ENCODE measurements around the gene AGBL5.

Gene AGBL5

DNA sequence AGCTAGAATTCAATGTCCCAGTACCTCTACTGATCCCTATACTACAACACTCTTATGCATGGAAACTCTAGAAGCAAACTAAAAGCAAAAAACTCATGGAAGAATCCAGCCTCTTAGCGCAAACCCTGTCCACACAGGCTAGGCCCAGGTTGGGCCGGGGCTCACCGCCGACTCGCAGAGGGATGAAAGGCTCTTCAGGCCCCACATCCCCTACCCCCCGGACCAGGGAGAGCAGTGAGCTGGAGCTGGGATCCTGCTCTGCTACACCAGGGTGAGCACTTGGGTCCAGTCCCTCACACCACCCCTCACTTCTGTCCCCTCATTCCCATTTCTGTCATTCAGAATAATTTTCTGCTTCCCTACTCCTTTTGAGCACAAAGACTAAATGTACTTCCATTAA is 18.0 kb downstream of the AGBL5 start:
- TF ChIP-seq, protein P1, sequence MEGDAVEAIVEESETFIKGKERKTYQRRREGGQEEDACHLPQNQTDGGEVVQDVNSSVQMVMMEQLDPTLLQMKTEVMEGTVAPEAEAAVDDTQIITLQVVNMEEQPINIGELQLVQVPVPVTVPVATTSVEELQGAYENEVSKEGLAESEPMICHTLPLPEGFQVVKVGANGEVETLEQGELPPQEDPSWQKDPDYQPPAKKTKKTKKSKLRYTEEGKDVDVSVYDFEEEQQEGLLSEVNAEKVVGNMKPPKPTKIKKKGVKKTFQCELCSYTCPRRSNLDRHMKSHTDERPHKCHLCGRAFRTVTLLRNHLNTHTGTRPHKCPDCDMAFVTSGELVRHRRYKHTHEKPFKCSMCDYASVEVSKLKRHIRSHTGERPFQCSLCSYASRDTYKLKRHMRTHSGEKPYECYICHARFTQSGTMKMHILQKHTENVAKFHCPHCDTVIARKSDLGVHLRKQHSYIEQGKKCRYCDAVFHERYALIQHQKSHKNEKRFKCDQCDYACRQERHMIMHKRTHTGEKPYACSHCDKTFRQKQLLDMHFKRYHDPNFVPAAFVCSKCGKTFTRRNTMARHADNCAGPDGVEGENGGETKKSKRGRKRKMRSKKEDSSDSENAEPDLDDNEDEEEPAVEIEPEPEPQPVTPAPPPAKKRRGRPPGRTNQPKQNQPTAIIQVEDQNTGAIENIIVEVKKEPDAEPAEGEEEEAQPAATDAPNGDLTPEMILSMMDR (IDR thresholded peaks at IDR 0.05; ENCODE audit: low read depth, low read length), result no peak
- no peak for DNase-seq (ENCODE audit: extremely low read depth, low read depth)

DNA sequence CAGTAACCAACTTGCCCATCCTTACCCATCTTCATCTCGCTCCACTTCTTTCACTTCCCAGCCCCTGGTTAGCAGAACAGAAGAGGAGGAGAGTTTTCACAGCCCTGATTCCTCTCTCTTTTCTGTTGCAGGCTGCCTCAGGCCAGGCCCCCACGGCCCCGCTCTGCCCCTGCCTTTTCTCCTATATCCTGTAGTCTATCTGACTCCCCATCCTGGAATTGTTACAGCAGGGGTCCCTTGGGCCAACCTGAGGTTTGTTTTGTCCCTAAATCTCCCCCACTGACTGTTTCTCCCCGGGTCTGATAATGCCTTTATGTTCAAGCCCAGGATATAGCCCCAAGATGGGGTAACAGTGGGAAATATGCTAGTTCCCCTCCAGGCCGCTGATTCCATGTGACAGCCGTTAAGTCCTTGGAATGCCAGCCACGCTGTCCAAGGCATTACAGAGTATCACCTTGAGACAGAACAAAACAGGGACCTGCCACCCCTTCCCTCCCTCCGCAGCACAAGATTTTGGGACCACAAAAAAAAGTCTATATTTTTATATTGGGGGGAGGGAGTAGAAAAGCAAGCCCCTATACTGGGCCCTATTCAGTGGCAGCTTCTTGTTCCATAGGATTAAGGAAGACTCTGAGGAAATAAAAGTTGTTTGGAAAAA is 18.6 kb downstream of the AGBL5 start:
- TF ChIP-seq, protein P1 (IDR thresholded peaks at IDR 0.05; ENCODE audit: low read depth, low read length), result no peak
- DNase-seq (ENCODE audit: extremely low read depth, low read depth), result no peak

DNA sequence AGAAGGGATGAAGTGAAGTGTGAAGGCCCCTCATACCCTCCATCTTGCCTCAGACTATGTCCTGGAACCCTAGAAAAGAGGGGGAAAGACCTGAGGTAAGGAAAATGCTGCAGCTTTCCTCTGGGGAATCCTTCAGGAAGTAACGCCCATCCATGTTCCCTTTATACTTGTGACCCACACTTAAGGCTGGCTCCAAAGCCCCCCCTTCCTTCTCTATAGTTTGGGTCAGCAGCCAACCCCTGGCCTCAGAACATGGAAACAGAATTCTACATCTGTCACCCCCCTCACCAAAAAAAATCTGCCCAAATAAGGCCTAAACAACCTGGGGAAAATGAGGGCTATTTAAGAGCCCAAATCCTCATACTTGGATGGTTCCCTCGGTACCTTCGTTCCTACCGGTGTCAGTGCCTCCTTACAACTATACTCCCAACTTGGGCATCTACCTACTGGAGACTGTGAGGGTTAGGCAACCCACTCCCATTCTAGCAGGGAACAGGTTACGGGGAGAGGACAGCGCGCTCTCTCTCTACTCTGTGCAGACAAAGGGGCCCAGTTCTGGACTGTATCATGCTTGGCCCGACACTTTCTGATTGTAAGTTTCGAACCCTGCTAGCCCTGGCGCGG is 19.3 kb downstream of the AGBL5 start:
- no peak for DNase-seq (ENCODE audit: extremely low read depth, low read depth)
- TF ChIP-seq, protein P1 (IDR thresholded peaks at IDR 0.05; ENCODE audit: low read depth, low read length), result no peak

DNA sequence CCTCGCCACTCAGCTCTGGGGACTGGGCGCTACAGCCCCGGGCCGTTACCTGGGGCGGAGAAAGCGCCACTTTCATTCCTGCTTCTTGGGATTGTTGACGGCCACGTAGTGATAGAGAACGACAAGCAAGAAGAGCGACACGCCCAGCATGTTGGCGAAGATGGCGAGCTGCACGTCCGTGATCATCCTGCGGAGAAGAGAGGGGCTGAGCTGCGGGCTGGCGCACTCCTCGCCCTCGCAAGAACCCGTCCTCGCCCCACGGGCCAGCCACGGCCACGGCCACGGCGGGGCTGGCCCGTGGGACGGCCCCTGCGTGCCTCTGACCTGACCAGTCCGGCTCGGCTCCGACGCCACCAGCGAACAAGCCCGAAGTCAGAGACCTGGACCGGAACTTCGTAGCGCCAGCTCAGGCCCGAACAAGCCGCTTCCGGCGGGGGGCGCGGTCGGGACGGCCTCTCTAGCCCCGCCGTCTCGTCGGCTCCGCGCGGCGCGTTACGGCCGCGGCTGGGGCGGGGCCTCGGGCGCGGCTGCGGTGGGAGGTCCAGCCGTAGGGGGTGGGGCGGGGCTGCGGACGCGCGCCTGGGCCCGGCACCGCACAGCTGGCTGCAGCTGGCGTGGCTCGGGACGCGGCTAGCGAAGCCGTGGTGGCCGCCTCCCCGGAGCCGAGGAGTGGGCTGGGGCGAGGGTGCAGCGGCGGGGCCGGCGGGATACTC is 20.0 kb downstream of the AGBL5 start, which contains the start of gene OST4:
Gene OST4 (minus strand): TSS at position 378 of the 713 bp plus-strand sequence.
- TF ChIP-seq, protein P1 (IDR thresholded peaks at IDR 0.05; ENCODE audit: low read depth, low read length), result no peak
- peak; percentile 74 for DNase-seq (ENCODE audit: extremely low read depth, low read depth)

DNA sequence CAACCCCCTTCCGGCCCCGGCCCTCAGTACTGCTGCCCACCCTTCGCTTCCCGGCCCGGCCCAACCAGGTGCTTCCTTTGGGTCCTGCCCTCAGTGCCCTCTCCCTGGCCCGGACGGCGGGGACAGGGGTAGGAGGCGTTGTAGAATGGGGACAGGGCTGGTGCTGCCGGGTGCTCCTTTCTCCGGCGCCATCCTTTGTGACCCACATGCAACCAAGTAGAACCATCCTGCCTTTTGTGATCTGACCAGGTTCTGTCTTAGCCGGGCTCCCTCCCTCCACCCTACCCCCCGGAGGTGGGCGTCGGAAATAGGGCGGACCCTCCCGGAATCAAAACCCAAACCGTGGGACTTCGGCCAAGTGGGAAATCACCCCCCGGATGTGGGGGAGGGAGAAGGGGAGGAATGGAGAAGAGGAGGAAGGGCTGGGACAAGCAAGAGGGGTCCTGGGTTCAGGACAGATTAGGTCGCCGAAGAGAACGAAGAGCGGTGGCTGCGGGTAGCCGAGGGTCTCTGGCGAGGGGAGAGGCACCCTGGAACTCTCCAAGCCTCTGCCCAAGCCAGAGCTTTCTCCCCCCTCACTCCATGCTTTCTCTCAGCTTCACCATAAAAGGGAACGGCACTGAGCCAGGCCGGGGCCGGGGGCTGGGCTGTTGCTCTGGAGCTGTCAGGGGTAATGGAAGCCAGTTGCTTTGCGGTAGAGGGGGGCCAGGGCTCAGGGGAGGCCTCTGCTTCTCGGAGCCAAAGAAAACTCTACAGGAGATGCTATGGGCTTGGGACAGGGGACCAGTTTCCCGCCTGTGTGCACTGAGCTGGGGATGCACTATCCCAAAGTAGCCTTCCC is 20.7 kb downstream of the AGBL5 start:
- TF ChIP-seq, protein P1 (IDR thresholded peaks at IDR 0.05; ENCODE audit: low read depth, low read length), result no peak
- DNase-seq (ENCODE audit: extremely low read depth, low read depth), result no peak

DNA sequence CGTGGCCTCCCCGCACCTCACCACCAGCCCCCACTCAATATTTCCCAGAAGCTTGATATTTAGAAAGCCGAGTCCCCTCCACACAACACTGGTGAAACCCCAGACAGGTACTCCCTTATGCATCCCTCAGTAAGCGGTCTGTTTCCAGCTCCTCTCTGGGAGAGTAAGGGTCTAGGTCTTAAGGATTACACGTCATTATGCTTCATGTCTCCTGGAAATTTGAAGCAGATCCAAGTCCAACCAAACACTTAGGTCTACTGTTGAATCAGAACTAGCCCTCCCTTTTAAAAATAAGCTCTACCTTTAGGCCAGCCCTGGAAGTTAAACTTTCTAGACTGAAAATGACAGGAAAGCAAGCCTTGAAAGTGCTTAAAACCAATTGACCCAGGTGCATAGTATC is 21.5 kb downstream of the AGBL5 start:
- TF ChIP-seq, protein P1 (IDR thresholded peaks at IDR 0.05; ENCODE audit: low read depth, low read length), result no peak
- DNase-seq (ENCODE audit: extremely low read depth, low read depth), result no peak
